PC-9 (cell line): Measurements from ENCODE around the gene MSH3.

Experiments used
- EZH2 ChIP-seq: fragments of 200-600 bp; sonication (generic); IDR thresholded peaks from 2 replicates; pipeline ENCODE4 v1.8.0; 2017; ENCODE audit warnings: antibody characterized with exemption, low read depth
- TF ChIP-seq, protein P1 (sequence below): fragments of 200-600 bp; sonication (generic); conservative IDR thresholded peaks from 2 replicates; pipeline ENCODE4 v1.6.1; 2017; ENCODE audit warnings: mixed run types, antibody characterized with exemption, mild to moderate bottlenecking, moderate library complexity

DNA sequence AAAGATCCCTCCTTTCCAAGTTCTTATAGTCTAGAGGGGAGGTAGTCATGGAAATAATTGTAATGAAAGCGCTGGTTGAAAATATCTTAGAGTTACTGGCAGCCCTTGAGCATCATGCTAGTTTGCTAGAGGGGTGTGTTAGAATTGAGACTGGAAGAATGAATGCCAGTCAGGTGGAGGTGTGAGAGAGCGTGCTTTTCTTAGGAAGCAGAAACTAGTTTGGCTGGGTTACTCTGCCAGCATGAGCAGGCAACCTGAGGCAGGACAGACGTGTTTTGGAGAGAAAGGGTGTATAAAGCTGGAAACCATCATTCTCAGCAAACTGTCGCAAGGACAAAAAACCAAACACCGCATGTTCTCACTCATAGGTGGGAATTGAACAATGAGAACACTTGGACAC is 43.9 kb downstream of the MSH3 start:
- TF ChIP-seq, protein P1, sequence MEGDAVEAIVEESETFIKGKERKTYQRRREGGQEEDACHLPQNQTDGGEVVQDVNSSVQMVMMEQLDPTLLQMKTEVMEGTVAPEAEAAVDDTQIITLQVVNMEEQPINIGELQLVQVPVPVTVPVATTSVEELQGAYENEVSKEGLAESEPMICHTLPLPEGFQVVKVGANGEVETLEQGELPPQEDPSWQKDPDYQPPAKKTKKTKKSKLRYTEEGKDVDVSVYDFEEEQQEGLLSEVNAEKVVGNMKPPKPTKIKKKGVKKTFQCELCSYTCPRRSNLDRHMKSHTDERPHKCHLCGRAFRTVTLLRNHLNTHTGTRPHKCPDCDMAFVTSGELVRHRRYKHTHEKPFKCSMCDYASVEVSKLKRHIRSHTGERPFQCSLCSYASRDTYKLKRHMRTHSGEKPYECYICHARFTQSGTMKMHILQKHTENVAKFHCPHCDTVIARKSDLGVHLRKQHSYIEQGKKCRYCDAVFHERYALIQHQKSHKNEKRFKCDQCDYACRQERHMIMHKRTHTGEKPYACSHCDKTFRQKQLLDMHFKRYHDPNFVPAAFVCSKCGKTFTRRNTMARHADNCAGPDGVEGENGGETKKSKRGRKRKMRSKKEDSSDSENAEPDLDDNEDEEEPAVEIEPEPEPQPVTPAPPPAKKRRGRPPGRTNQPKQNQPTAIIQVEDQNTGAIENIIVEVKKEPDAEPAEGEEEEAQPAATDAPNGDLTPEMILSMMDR: no peak
- TF ChIP-seq EZH2: no peak
